Gastrocnemius medialis (tissue), 4 donors: ENCODE measurements around the gene HIVEP3.

Source experiments
- CTCF ChIP-seq, 5 experiments: fragments of 450-650 bp in 3 of 5; fragments of 200-600 bp in 2 of 5; sonication (generic) in 2 of 5; IDR thresholded peaks in 4 of 5; conservative IDR thresholded peaks in 1 of 5; 1 replicate in 4 of 5; 2 replicates in 1 of 5; pipeline ENCODE4 v1.5.1; 2016 to 2019; ENCODE audit warnings: antibody characterized with exemption in 5 of 5, mild to moderate bottlenecking in 3 of 5, moderate library complexity in 3 of 5
- POLR2A ChIP-seq, 2 donors: fragments of 450-650 bp; IDR thresholded peaks; one replicate each; pipeline ENCODE4 v1.6.1; 2017; ENCODE audit warnings: antibody characterized with exemption in 2 of 2, mild to moderate bottlenecking in 2 of 2, moderate library complexity in 2 of 2

- TF ChIP-seq CTCF (IDR thresholded peaks at IDR 0.05 in 4 of 5, conservative IDR thresholded peaks at IDR 0.05 in 1 of 5) (no peak), POLR2A (IDR thresholded peaks at IDR 0.05) (no peak)
Observed at GRCh38 chr1:41631971-41632370, 286.8 kb downstream of the HIVEP3 start.
